BJ (cell line): ENCODE results near the gene TRIAP1. TPM values are rescaled to one million over a fixed set of nuclear protein-coding genes. Genes with fewer than 3 reads are reported as not detected.

Experiments
- CTCF ChIA-PET: fragments of 350-600 bp; formaldehyde crosslinking; extraction: SDS; loops from one replicate; lab custom pipeline; 2021; ENCODE audit warnings: antibody characterized with exemption, inconsistent platforms; lab: Yijun Ruan, JAX
- POLR2A ChIA-PET: fragments of 300-600 bp; sonication (Branson Sonifier 250); formaldehyde crosslinking; extraction: SDS; loops from one replicate; lab custom pipeline; 2021; ENCODE audit warnings: antibody characterized with exemption; lab: Charles Lee
- DNase-seq: peaks from one replicate; pipeline ENCODE4 v3.0.0-alpha.2; 2011; ENCODE audit warnings: low read depth
- H3K27me3 ChIP-seq: 2 replicates; pipeline ENCODE4 v1.6.0; 2011; ENCODE audit warnings: low read length; ENCODE audit not compliant: control insufficient read depth, insufficient read depth
- H3K36me3 ChIP-seq: 2 replicates; pipeline ENCODE4 v1.5.1; 2011; ENCODE audit warnings: low read length; ENCODE audit not compliant: control insufficient read depth, insufficient read depth
- H3K4me3 ChIP-seq: 2 replicates; pipeline ENCODE4 v1.5.1; 2011; ENCODE audit warnings: low read depth, mild to moderate bottlenecking, control low read depth, low read length
- polyA plus RNA-seq: library from polyadenylated mRNA; depleted of rRNA; stranded (reverse); fragments of >200 nt; gene quantifications from 2 replicates; pipeline ENCODE4 v1.2.3, GENCODE V29; 2011
- TF ChIP-seq, protein P1 (sequence below): IDR thresholded peaks from 2 replicates; pipeline ENCODE4 v1.5.1; 2011; ENCODE audit warnings: low read depth, mild to moderate bottlenecking, control low read depth, inconsistent platforms, low read length, moderate library complexity; ENCODE audit not compliant: insufficient read depth

The TRIAP1 gene
- polyA plus RNA-seq, 1 experiment = 24.7 TPM

GRCh38 chr12:120432772-120433525 is 13.2 kb downstream of the TRIAP1 start:
- ChIA-PET CTCF (interaction anchor here (1.9 kb wide), 1 partner anchor 77 kb away, joined by 4 read pairs; no protein-coding TSS in a partner anchor), POLR2A (no interaction called here)
- no peaks in the 10 kb centered on the region for H3K36me3 ChIP-seq
- H3K4me3 ChIP-seq = no peak overlapping the region
- no peak for DNase-seq
- TF ChIP-seq, protein P1, sequence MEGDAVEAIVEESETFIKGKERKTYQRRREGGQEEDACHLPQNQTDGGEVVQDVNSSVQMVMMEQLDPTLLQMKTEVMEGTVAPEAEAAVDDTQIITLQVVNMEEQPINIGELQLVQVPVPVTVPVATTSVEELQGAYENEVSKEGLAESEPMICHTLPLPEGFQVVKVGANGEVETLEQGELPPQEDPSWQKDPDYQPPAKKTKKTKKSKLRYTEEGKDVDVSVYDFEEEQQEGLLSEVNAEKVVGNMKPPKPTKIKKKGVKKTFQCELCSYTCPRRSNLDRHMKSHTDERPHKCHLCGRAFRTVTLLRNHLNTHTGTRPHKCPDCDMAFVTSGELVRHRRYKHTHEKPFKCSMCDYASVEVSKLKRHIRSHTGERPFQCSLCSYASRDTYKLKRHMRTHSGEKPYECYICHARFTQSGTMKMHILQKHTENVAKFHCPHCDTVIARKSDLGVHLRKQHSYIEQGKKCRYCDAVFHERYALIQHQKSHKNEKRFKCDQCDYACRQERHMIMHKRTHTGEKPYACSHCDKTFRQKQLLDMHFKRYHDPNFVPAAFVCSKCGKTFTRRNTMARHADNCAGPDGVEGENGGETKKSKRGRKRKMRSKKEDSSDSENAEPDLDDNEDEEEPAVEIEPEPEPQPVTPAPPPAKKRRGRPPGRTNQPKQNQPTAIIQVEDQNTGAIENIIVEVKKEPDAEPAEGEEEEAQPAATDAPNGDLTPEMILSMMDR = no peak
- no peaks in the 10 kb centered on the region for H3K27me3 ChIP-seq

DNA sequence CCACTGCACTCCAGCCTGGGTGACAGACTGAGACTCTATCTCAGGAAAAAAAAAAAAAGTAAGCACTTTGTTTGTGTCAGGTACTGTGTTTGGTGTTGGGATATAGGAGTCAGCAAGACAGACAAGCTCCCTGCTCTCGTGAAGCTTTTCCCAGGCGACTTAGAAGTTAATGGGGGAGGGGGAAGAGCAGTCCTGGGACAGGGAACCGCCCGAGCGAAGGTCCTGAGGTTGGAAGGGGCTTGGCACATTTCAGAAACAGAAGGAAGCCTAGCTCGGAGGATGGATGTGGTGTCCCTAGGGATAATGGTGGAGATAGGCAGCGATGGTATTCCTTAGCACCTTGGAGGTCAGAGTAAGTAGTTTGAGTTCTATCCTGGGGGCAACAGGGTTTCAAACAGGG is 16.8 kb downstream of the TRIAP1 start:
- ChIA-PET POLR2A (no interaction called here), CTCF (interaction anchor here (0.6 to 3.6 kb wide), 17 partner anchors 8 to 131 kb away, joined by 3 to 29 read pairs (median 5); partner anchors contain the start of genes COX6A1 and PLA2G1B)
- Histone ChIP-seq H3K27me3 (no peaks in the 10 kb centered on the region; the same call in 1 of the 2 replicates), H3K36me3 (no peaks in the 10 kb centered on the region), H3K4me3 (no peak overlapping the region)
- TF ChIP-seq, protein P1 = no peak
- no peak for DNase-seq

DNA sequence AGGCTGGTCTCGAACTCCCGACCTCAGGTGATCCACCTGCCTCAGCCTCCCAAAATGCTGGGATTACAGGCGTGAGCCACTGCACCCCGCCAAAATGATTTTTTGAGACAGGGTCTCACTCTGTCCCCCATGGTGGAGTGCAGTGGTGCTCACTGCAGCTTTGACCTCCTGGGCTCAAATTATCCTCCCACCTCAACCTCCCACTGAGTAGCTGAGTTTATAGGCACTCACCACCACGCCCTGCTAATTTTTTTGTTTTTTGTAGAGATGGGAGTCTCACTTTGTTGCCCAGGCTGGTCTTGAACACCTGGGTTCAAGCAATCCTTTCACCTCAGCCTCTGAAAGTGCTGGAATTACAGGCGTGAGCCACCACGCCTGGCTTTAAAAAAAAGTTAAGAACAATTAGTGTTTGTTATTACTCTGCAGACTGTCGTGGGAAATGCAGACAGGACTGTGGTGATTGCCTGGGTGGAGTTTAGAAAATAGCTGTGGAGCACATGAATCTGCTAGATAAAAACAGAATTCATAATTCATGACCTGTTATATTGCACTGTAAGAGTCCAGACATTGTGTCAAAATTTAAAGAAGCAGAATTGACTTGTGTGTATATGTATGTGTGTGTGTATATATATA is 17.5 kb downstream of the TRIAP1 start:
- Histone ChIP-seq H3K4me3 (no peak overlapping the region), H3K27me3 (no peaks in the 10 kb centered on the region; the same call in 1 of the 2 replicates), H3K36me3 (no peaks in the 10 kb centered on the region)
- ChIA-PET POLR2A (no interaction called here), CTCF (interaction anchor here (0.9 to 3.6 kb wide), 11 partner anchors 9 to 102 kb away, joined by 3 to 27 read pairs (median 5); partner anchors contain the start of genes COX6A1 and PLA2G1B)
- DNase-seq = no peak
- TF ChIP-seq, protein P1 = no peak

GRCh38 chr12:120425797-120426196 is 20.4 kb downstream of the TRIAP1 start:
- no peaks in the 10 kb centered on the region for H3K36me3 ChIP-seq
- ChIA-PET POLR2A (no interaction called here), CTCF (no interaction called here)
- H3K27me3 ChIP-seq = no peaks in the 10 kb centered on the region; the same call in 1 of the 2 replicates
- DNase-seq = no peak
- TF ChIP-seq, protein P1 = no peak
- H3K4me3 ChIP-seq = no peak overlapping the region

GRCh38 chr12:120422892-120423456 is 23.2 kb downstream of the TRIAP1 start:
- POLR2A ChIA-PET = interaction anchor here (0.7 kb wide), 1 partner anchor 110 kb away, joined by 9 read pairs; no protein-coding TSS in a partner anchor
- Histone ChIP-seq H3K27me3 (no peaks in the 10 kb centered on the region; the same call in 1 of the 2 replicates), H3K36me3 (no peaks in the 10 kb centered on the region), H3K4me3 (no peak overlapping the region)
- CTCF ChIA-PET = interaction anchor here (0.6 to 0.7 kb wide), 2 partner anchors 52 to 96 kb away, joined by 3 read pairs; no protein-coding TSS in a partner anchor
- TF ChIP-seq, protein P1 = no peak
- no peak for DNase-seq
